Stimulated activated naive CD8-positive, alpha-beta T cell treated with anti-CD3 and anti-CD28 coated beads, Interleukin-15, amount 100 ng/mL, for 72 hours (primary cell): ENCODE measurements around the gene SCAPER.
"Not testable (repeated sequence)": the region's sequence is repeated elsewhere in the genome, so short reads cannot be mapped to it uniquely, and the experiment has no call there.

ENCODE experiments used
- ATAC-seq: fragments of 150-1000 bp; cut with Tn5 transposase; 2 replicates; pipeline ENCODE4 v1.10.0; 2021; ENCODE audit warnings: mild to moderate bottlenecking, moderate library complexity
- DNase-seq, 2 donors: peaks; one replicate each; pipeline ENCODE4 v3.0.0; 2021 to 2022
- H3K27ac Mint-ChIP-seq, 2 donors: one replicate each; pipeline ENCODE4 v1.8.0; 2022; ENCODE audit warnings: mild to moderate bottlenecking in 2 of 2, mixed read lengths in 2 of 2, moderate library complexity in 2 of 2
- H3K27me3 Mint-ChIP-seq: one replicate; pipeline ENCODE4 v1.8.0; 2022; ENCODE audit warnings: mixed read lengths
- H3K4me1 Mint-ChIP-seq: one replicate; pipeline ENCODE4 v1.8.0; 2022; ENCODE audit warnings: mild to moderate bottlenecking, mixed read lengths
- H3K4me3 Mint-ChIP-seq, 2 donors: one replicate each; pipeline ENCODE4 v1.8.0; 2022; ENCODE audit warnings: mild to moderate bottlenecking in 2 of 2, mixed read lengths in 2 of 2, moderate library complexity in 1 of 2
- H3K9me3 Mint-ChIP-seq, 2 donors: one replicate each; pipeline ENCODE4 v1.8.0; 2022; ENCODE audit warnings: mixed read lengths in 2 of 2

The SCAPER gene

DNA sequence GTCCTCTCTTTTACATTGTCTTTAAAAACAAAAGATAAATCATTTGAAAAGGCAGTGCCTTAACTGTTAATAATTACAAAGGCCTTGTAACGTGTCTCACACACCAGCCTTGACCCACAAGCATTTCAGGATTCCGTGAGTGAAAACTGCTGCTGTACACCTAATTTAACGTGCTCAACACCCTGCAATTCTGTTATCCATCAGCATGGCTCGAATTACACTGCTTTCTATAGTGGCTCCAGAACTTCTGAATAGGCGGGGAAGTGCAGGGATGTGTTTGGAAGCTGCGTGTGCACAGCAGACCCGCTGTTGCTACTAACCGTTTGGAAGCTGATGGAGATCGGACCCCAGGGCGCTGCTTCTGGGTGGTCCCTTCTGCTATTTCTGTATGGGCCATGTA lies 584.0 kb downstream of the SCAPER start:
- no peaks in the 10 kb centered on the region for H3K9me3 Mint-ChIP-seq
- no peak for ATAC-seq
- H3K27ac Mint-ChIP-seq = no peak overlapping the region
- H3K4me1 Mint-ChIP-seq = no peaks in the 10 kb centered on the region
- no peak overlapping the region for H3K4me3 Mint-ChIP-seq
- DNase-seq = no peak
- H3K27me3 Mint-ChIP-seq = peaks cover 34% of the 10 kb centered on the region

DNA sequence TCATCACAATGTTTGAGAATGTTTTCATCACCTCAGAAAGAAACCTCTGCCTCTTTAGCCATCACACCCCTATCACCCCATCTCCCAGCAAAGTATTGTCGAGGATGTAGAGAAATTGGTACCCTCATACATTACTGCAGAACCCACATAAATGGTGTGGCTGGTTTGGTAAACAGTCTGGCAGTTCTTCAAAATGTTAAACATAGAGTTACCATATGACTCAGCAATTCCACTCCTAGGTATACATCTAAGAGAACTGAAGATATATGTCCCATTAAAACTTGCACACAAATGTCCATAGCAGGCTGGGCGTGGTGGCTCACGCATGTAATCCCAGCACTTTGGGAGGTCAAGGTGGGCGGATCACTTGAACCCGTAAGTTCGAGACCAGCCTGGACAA lies 585.1 kb downstream of the SCAPER start:
- DNase-seq (no peak), ATAC-seq (no peak)
- Mint-ChIP-seq H3K4me3 (no peak overlapping the region), H3K27me3 (peaks cover 28% of the 10 kb centered on the region), H3K27ac (no peak overlapping the region), H3K4me1 (no peaks in the 10 kb centered on the region), H3K9me3 (no peaks in the 10 kb centered on the region)

DNA sequence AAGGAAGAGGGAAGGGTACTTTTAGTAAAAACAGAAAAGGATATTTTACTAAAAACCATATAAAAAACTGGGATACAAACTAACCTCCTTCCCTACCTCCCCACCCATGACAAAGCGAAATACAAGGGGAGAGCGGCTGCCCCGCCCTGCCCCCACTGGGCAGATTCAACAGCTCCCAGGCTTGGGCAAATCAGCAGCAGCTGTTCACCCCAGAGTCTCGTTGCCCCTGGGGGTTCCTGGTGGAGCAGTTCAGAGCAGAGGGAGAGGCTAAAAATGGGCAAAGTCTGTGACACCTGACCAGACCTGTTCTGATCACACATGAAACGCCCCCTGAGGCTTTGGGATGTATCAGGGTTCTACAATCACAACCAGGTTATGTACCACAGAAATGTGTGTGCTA lies 591.4 kb downstream of the SCAPER start:
- no peaks in the 10 kb centered on the region for H3K27me3 Mint-ChIP-seq
- no peak for ATAC-seq
- H3K27ac Mint-ChIP-seq = no peak overlapping the region
- H3K4me1 Mint-ChIP-seq = peaks cover 21% of the 10 kb centered on the region
- no peak for DNase-seq
- no peak overlapping the region for H3K4me3 Mint-ChIP-seq
- H3K9me3 Mint-ChIP-seq = no peaks in the 10 kb centered on the region

DNA sequence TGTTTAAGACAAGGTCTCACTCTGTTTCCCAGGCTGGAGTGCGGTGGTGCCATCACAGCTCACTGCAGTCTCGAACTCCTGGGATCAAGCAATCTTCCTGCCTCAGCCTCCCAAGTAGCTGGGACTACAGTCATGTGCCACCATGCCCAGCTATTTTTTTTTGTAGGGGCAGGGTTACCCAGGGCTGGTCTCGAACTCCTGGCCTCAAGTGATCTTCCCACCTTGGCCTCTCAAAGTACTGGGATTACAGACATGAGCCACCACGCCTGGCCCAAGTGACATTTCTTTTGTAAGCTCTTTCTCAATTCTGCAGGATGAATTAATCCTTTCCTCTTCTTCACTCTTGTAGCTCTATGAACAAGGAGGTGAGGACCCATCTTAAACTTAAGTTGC lies 592.0 kb downstream of the SCAPER start:
- H3K4me3 Mint-ChIP-seq, H3K27me3 Mint-ChIP-seq: not testable (repeated sequence)

DNA sequence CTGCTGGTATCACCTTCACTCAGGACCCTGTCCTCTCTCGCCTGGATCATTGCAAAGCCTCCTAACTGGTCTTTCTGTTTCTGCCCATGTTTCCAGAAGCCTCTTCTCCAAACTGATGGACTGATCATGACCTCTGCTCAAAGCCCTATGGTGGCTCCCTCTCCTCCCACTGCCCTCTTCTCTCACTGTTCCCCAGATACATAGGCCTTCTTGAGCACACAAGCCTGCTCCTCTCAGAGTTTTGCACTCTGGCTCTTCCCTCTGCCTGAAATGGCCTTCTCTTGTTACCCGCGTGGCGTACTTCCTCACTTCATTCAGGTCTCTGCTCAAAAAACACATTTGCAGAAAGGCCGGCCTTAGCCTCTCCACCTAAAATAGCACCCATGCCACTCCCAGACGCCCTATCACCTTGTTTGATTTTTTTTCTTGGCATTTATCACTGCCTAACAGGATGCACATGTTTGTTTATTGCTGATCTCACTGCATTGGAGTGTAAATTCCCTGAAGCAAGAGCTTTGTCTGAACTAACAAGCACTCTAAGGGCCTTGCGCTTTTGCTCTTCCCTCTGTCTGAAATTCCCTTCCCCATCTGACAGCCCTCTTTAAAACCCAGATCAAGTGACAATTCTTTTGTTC lies 592.5 kb downstream of the SCAPER start:
- ATAC-seq = no peak
- H3K9me3 Mint-ChIP-seq = no peaks in the 10 kb centered on the region
- H3K27ac Mint-ChIP-seq = peak overlapping the region in 1 of 2 donors; percentile 53
- peaks cover 31% of the 10 kb centered on the region for H3K4me1 Mint-ChIP-seq
- H3K27me3 Mint-ChIP-seq = no peaks in the 10 kb centered on the region
- no peak for DNase-seq
- peak overlapping the region; percentile 17 to 86 for H3K4me3 Mint-ChIP-seq

More for the DNA sequence above, 592.0 kb downstream of the SCAPER start:
- H3K27ac Mint-ChIP-seq, H3K9me3 Mint-ChIP-seq, DNase-seq, ATAC-seq: not testable (repeated sequence)
- peaks cover 27% of the 10 kb centered on the region for H3K4me1 Mint-ChIP-seq

DNA sequence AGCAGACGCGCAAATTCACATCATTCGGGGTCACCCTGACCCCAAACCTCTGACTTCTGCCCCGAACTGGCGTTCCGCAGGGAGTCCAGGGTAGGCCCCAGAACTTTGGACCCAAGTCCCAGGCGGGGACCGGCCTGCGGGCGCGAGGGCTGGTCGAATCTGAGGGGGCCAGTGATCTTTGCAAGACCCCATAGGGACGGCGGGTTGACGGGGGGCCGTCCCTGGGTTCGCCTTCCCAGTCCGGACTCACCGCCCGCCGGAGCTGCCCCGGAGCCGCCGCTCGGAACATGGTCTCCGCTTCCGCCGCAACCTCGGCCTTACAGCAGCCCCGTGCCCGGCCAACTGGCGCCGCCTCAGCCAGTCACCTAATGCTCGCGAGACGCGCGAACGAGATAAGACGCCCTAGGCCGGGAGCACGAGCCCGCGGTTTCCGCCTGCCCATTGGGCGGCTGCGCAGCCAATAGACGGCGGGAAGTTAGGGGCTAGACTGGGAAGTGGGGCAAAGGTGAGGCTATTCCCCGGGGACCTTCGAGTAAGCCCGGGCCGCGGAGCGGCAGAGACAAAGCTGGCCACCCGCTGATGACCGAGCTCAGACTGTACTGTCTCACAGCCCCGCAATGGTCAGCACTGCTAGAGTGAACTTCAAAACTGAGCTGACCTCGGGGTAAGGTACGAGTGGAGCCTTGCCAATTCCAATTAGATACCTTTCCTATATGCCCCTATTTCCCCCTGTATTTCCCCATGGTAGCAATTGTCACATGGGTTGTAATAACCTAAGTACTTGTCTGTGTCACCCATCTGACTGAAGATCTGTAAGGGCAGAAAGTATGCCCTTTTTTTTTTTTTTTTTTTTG lies 593.8 kb downstream of the SCAPER start, which contains the start of gene ETFA:
Gene ETFA, minus strand, starts transcription at position 370 of the 854 bp plus-strand sequence. Its CDS starts 81 bp downstream, at position 289.
- Mint-ChIP-seq H3K27me3 (no peaks in the 10 kb centered on the region), H3K4me1 (peaks cover 36% of the 10 kb centered on the region), H3K4me3 (peak within 1 kb of the TSS; percentile 86), H3K27ac (peak within 1 kb of the TSS; percentile 92 to 96), H3K9me3 (no peaks in the 10 kb centered on the region)
- ATAC-seq = peak; percentile 100
- DNase-seq = peak; percentile 89 to 96

DNA sequence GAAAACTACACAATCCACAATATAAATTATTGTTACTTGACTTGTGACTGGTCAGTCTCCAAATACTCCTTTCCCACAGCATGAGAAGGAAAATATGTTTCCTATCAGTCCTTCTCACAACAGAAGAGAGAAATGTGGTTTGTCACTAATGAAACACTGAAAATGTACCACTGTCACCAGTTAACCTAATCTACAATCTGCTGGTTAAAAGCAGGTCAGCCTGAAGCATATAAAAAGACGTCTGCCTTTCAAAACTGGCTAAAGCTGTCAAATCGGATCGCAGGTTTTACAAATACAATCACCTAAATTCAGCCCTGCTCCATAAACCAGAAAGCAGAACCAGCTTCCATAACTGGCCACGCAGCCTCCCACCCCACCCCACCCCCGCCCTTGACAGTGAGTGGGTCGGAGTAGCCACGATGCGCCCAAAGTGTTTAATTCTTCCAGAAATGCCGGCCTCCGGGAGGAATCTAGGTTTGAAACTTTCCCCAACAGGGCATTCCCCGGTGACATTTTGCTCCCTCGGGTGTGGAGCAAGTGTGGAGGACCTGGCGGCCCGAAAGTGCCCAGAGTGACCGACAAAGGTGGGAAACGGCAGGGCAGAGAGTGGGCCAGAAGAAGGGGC lies 594.6 kb downstream of the SCAPER start:
- peaks cover 36% of the 10 kb centered on the region for H3K4me1 Mint-ChIP-seq
- ATAC-seq = peak; percentile 31
- H3K9me3 Mint-ChIP-seq = no peaks in the 10 kb centered on the region
- DNase-seq = no peak
- H3K27me3 Mint-ChIP-seq = no peaks in the 10 kb centered on the region
- peak overlapping the region; percentile 86 for H3K4me3 Mint-ChIP-seq
- H3K27ac Mint-ChIP-seq = peak overlapping the region; percentile 88 to 96

DNA sequence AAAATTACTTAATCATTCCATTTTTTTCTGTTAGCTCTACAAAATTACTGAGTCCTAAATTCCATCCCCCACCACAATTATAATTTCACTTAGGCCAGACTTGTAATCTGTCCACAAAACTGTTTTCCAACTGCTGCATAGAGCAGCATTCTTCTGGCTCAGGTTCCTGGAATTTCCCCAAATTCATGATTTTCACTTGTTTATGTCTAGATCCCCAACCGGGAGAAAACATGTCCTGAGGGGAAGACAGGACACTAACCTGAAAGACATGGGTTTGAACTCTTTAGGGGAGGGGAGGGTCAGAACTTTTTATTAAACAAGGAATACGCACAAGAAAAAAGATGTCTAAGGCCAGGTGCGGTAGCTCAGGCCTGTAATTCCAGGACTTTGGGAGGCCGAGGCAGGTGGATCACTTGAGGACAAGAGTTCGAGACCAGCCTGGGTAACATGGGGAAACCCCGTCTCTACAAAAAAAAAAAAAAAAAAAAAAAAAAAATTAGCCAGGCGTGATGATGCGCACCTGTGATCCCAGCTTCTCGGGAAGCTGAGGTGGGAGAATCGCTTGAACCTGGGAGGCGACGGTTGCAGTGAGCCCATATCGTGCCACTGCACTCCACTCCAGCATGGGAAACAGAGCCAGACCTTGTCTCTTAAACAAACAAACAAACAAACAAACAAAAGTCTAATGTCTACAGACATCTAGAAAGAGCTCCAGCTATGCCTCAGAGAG lies 595.4 kb downstream of the SCAPER start:
- Mint-ChIP-seq H3K9me3 (peaks cover 0 to 3% of the 10 kb centered on the region in 2 donors), H3K4me1 (peaks cover 36% of the 10 kb centered on the region), H3K27me3 (no peaks in the 10 kb centered on the region), H3K4me3 (peak overlapping the region; percentile 86), H3K27ac (peak overlapping the region; percentile 71 to 88)
- DNase-seq (no peak), ATAC-seq (no peak)

DNA sequence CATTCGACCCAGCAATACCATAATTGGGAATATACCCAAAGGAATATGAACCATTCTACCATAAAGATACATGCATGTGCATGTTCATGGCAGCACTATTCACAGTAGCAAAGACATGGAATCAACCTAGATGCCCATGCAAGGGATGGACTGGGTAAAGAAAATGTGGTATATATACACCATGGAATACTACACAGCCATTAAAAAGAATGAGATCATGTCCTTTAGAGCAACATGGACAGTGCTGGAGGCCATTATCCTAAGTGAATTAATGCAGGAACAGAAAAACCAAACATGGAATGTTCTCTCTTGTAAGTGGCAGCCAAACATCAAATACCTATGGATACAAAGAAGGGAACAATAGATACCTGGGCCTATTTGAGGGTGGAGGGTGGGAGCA lies 601.2 kb downstream of the SCAPER start:
- H3K9me3 Mint-ChIP-seq = peaks cover 0 to 3% of the 10 kb centered on the region in 2 donors
- no peaks in the 10 kb centered on the region for H3K27me3 Mint-ChIP-seq
- H3K4me1 Mint-ChIP-seq = peaks cover 16% of the 10 kb centered on the region

DNA sequence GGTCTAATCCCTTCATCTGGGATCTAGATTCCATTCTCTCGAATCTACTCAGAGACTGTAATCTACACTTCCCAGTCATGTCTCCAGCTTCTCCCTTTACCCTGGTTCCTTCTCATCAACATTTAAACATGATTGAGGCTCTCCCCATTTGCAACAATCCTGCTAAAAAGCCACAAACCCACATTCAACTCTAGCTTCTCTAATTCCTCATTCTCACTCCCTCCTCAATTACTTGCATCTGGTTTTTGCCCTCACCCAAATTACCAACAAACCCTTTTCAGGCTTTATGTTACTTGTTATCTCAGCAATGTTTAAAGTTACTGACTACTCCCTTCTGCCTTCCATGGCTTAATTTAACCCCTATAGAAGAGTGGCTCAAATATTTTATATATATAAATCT lies 605.4 kb downstream of the SCAPER start:
- Mint-ChIP-seq H3K4me3 (no peak overlapping the region), H3K27ac (no peak overlapping the region), H3K9me3 (no peaks in the 10 kb centered on the region), H3K4me1 (peaks cover 8% of the 10 kb centered on the region), H3K27me3 (no peaks in the 10 kb centered on the region)
- DNase-seq = no peak
- ATAC-seq = no peak

More for the DNA sequence above, 601.2 kb downstream of the SCAPER start:
- H3K27ac Mint-ChIP-seq = no peak overlapping the region
- no peak for ATAC-seq
- H3K4me3 Mint-ChIP-seq = no peak overlapping the region
- DNase-seq = no peak

DNA sequence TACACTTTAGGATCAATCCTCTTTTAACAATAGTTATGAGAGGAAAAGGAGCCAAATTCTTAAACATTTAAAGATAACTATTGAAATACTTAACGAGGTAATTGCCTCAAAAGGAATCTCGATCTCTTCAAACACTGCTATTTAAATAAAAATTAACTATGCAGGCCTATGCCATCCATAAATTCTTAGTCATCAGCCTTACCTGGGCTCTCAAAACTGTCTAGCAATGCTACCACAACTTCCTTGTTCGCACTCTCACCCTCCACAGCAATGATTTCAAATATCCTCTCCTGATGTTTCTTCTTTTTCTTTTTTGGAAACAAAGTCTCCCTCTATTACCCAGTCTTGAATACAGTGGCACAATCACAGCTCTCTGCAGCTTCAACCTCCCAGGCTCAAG lies 606.2 kb downstream of the SCAPER start:
- DNase-seq = no peak
- H3K4me1 Mint-ChIP-seq = peaks cover 15% of the 10 kb centered on the region
- no peak for ATAC-seq
- no peaks in the 10 kb centered on the region for H3K9me3 Mint-ChIP-seq
- H3K4me3 Mint-ChIP-seq = no peak overlapping the region
- H3K27ac Mint-ChIP-seq = no peak overlapping the region
- H3K27me3 Mint-ChIP-seq = no peaks in the 10 kb centered on the region

DNA sequence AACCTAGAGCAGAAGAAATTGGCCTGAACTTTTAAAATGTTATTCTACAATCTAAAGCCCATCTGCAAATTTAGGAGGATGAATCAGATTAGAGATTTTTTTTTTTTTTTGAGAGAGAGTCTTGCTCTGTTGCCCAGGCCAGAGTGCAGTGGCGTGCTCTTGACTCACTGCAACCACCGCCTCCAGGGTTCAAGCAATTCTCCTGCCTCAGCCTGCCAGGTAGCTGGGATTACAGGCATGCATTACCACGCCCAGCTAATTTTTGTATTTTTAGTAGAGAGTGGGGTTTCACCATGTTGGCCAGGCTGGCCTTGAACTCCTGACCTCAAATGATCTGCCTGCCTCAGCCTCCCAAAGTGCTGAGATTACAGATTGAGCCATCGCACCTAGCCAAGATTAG lies 607.2 kb downstream of the SCAPER start:
- peaks cover 24% of the 10 kb centered on the region for H3K4me1 Mint-ChIP-seq
- H3K4me3 Mint-ChIP-seq, ATAC-seq, H3K9me3 Mint-ChIP-seq, H3K27me3 Mint-ChIP-seq, H3K27ac Mint-ChIP-seq, DNase-seq: not testable (repeated sequence)
